ENCODE measurements around the gene ATXN2. TPM values are rescaled to one million over a fixed set of nuclear protein-coding genes. Genes with fewer than 3 reads are reported as not detected.
"Not testable (repeated sequence)": the region's sequence is repeated elsewhere in the genome, so short reads cannot be mapped to it uniquely, and the experiment has no call there.

ATXN2 gene
- total RNA-seq, 1 experiment from 2014 or later, result 29.9 TPM

GRCh38 chr12:111574797-111575443 is 24.2 kb downstream of the ATXN2 start:
- DNase-seq (ENCODE audit: low spot score), result no peak

GRCh38 chr12:111573476-111573875 is 25.6 kb downstream of the ATXN2 start:
- DNase-seq (ENCODE audit: low spot score), result no peak

GRCh38 chr12:111570084-111570961 is 28.8 kb downstream of the ATXN2 start:
- DNase-seq (ENCODE audit: low spot score), result peak; percentile 78

GRCh38 chr12:111569363-111570083 is 29.6 kb downstream of the ATXN2 start:
- no peak for DNase-seq (ENCODE audit: low spot score)

GRCh38 chr12:111560844-111561243 is 38.3 kb downstream of the ATXN2 start:
- not testable (repeated sequence) for DNase-seq (ENCODE audit: low spot score)

- DNase-seq (ENCODE audit: low spot score), result no peak
Observed at GRCh38 chr12:111558107-111558376, 41.1 kb downstream of the ATXN2 start.

GRCh38 chr12:111557271-111558106 is 41.6 kb downstream of the ATXN2 start:
- DNase-seq (ENCODE audit: low spot score), result no peak

GRCh38 chr12:111556676-111557075 is 42.4 kb downstream of the ATXN2 start:
- no peak for DNase-seq (ENCODE audit: low spot score)

- not testable (repeated sequence) for DNase-seq (ENCODE audit: low spot score)
Observed at GRCh38 chr12:111555313-111555712, 43.8 kb downstream of the ATXN2 start.

- DNase-seq (ENCODE audit: low spot score), result no peak
Observed at GRCh38 chr12:111546758-111547383, 52.2 kb downstream of the ATXN2 start.

- no peak for DNase-seq (ENCODE audit: low spot score)
Observed at GRCh38 chr12:111546171-111546570, 52.9 kb downstream of the ATXN2 start.

GRCh38 chr12:111544032-111544431 is 55.1 kb downstream of the ATXN2 start:
- no peak for DNase-seq (ENCODE audit: low spot score)

GRCh38 chr12:111532751-111533150 is 66.4 kb downstream of the ATXN2 start:
- DNase-seq (ENCODE audit: low spot score), result no peak

- peak; percentile 44 for DNase-seq (ENCODE audit: low spot score)
Observed at GRCh38 chr12:111529424-111530368, 69.4 kb downstream of the ATXN2 start.

- no peak for DNase-seq (ENCODE audit: low spot score)
Observed at GRCh38 chr12:111523587-111524167, 75.4 kb downstream of the ATXN2 start.

- no peak for DNase-seq (ENCODE audit: low spot score)
Observed at GRCh38 chr12:111521801-111522200, 77.3 kb downstream of the ATXN2 start.

- DNase-seq (ENCODE audit: low spot score), result no peak
Observed at GRCh38 chr12:111519937-111520336, 79.2 kb downstream of the ATXN2 start.

GRCh38 chr12:111519083-111519482 is 80.0 kb downstream of the ATXN2 start:
- DNase-seq (ENCODE audit: low spot score), result no peak

GRCh38 chr12:111507719-111508118 is 91.4 kb downstream of the ATXN2 start:
- DNase-seq (ENCODE audit: low spot score), result not testable (repeated sequence)

GRCh38 chr12:111507258-111507657 is 91.9 kb downstream of the ATXN2 start:
- DNase-seq (ENCODE audit: low spot score), result not testable (repeated sequence)
